Kidney glomerular epithelial cell (primary cell): ENCODE measurements around the gene UBE2Q2.
A peak's percentile ranks its signal among the peaks of the same experiment; 100 is the strongest.
"Not testable (repeated sequence)": the region's sequence is repeated elsewhere in the genome, so short reads cannot be mapped to it uniquely, and the experiment has no call there.

Experiments used
- DNase-seq: peaks from one replicate; lab custom pipeline; 2025; lab: John Stamatoyannopoulos, UW

The UBE2Q2 gene

DNA sequence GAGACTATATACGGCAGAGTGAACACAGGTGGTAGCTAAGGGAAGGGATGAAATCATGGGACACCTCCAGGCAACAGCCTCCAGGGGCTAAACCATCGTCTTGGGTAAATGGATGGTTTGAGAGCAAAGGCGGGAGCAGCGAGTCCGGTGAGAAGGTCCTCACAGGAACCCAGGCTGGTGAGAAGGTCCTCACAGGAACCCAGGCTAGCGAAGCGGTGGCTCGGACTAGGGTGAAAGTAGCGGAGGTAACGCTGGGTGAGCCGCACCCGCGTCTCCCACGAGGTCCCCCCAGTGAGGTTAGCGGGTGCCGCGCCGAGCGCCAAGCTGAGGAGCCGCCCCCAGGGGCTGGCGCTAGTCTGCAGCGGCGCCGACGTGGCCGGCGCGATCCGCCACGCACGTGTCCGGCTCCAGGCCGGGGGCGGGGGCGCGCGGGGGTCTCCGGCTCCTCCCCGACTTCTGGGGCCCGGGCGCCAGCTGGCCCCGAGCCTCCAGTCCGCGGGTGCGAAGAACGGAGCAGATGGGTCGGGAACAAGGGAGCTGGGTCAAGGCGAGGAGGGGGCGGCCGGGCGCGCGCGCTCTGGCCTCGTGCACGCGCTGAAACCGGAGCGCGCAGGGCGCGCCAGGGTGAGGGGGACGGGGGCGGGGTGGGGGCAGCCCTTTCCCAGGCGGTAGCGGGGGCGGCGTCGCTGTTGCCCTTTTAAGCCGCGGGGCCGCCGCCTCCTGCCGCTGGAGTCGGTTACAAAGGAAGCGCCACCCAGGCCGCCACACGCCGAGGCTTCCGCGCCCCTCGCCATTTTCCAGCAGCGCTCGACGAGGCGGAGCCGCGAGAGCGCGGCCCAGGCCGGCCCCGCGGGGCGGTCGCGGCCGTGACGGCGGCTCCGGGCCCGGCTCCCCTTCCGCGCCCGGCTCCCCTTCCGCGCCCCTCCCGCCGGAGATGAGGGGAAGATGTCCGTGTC lies at the start of gene UBE2Q2:
Gene UBE2Q2, plus strand, starts transcription at position 726 of the 956 bp plus-strand sequence. Its CDS starts 220 bp downstream, at position 946.
- DNase-seq = peak; percentile 34

DNA sequence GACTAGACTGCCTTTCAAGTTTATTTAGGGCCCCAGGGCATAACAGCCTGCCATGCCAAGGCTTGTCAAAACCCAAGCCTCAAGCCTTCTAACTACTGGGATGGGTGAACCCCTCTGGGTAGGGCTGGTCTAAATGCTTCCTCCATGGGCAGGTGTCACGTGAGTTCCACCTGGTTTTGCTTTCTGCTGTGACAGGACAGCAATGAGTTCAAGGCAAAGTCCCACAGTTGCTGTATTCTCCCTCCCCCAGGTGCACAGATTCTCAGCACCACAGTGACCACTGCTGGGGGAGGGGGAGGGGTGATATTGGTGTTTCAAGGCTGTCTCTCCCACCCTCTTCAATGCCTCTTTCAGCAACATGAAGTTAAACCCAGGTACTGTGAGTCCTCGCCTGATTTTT lies 46.9 kb upstream of the UBE2Q2 start:
- DNase-seq = no peak

DNA sequence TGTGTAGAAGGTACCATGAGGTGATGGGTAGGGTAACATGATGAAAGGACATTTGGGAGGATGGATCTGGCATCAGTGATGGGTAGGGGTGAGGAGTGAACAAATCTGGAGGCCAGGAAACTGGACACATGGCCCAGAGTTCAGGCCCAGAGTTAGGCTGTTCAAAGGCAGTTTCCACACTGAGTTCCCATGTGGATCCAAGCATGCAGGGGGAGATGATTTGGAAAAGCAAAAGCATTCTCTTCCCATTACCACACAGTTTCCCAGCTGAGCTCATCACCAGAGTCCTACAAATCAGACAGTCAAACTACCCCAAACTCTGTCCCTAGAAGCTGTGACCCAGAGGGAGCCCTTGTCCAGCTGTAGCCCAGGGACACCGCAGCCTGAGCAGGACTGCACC lies 46.1 kb upstream of the UBE2Q2 start:
- not testable (repeated sequence) for DNase-seq

DNA sequence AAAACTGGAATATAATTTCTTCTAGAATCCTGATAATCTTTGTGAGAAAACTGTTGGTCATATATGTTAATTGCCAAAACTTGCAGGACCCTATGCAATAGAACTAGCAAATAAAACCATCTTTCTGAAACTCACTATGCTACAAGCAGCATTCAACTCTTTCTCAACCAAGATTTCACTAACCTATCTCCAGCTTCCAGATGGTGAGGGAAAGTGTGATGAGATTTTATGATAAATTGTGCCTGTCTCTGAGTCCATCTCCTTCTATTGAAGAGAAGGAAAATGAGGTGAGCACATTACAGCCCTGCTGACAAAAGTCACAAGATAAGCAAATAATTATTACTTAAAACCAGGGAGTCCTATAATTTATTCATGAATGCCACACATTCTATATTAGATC lies 44.1 kb upstream of the UBE2Q2 start:
- DNase-seq = no peak

DNA sequence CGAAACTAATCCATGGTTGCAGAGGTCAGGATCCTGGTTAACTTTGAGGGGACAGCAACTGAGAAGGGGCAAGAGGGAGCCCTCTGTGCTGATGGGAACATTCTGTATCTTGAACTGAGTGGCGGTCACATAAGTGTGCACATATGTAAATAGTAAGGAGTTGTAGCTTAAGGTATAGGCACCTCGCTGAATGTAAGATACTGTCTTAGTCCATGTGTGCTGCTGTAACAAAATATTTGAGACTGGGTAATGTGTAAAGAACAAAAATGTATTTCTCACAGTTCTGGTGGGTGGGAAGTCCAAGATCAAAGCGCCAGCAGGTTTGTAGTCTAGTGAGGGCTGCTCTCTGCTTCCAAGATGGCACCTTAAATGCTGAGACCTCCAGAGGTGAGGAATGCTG lies 42.8 kb upstream of the UBE2Q2 start:
- not testable (repeated sequence) for DNase-seq

DNA sequence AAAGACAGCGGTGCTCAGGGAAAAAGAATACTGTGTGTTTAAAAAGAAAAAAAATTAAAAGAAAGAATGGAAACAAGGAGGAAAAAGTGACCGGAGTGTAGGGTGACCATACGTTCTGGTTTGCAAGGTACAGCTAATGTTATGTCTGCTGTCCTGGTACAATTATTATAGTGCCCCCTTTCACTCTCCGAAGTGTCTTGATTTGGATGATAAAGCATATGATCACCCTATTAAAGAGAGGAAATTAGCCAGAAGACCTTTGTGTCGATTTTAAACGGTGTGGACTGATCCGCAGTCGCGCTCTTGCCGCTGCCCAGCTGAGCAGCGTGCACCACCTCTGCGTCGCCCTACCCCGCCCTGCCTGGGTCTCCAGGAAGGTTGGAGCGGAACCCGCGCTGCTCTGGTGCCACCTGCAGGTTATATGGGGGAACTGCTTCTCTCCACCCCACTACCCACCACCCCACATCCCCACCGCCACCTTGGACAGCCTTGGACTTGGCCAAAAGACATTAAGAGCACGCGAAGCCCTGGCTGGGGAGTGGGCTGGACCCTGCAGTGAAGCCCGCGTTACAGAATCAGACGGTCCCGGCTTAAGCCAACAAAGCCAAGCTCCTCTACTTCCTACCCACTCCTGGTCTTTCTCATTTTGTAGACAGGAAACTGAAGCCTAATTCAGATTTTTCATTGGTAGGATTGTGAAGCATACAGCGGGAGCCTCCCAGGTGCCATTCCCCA lies 41.2 kb upstream of the UBE2Q2 start:
- peak; percentile 43 for DNase-seq

DNA sequence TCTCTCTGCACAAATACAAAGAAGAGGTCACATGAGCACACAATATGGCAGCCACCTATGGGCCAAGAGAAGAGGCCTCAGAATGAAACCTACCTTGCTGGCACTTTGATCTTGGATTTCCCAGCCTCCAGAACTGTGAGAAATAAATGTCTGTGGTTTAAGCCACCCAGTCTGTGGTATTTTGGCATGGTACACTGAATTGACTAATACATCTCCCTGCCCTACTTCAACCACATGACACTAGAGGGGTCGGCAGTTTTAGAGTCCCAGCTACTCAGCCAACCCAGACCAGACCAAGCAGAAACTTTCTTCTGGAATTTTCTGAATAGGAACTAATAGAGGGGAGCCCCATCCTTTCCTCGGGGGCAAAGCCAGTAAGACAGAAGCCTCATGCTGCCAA lies 35.8 kb upstream of the UBE2Q2 start:
- DNase-seq = not testable (repeated sequence)

DNA sequence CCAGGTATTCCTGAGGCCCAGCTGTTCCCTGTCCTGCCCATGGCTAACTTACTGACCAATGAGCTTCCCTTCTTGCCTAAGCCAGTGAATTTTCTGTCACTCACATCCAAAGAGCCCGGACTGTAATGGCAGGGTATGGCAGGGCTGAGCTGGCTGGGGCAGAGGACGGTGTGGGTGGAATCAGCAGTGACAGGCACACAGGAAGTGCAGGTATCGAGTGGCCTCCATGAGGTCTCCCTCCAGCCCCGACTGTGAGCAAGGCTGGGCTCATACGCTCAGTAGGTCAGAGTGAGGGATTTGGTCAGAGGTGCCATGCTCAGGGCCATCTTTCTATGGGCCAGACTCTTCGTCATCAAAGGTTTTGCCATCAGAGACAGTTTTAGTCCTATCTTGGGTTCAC lies 35.2 kb upstream of the UBE2Q2 start:
- not testable (repeated sequence) for DNase-seq

DNA sequence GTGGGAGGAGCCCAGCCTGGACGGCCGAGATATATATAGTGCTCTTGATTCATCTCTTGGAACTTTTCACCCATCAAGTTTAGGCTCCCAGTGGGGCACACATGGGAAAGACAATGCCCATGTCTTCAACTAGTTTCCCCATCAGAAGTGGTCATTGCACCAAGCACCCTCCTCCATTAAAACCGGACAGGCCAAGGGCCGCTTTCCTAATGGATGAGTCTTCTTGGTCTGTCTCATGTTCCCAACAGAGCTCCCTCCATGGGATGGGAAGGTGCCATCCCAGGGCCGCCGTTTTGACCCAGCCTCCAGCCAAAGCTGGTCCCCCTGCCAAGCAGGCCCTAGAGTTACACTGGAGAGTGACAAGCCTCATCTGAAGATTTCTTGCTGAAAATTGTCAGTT lies 34.7 kb upstream of the UBE2Q2 start:
- DNase-seq = no peak

DNA sequence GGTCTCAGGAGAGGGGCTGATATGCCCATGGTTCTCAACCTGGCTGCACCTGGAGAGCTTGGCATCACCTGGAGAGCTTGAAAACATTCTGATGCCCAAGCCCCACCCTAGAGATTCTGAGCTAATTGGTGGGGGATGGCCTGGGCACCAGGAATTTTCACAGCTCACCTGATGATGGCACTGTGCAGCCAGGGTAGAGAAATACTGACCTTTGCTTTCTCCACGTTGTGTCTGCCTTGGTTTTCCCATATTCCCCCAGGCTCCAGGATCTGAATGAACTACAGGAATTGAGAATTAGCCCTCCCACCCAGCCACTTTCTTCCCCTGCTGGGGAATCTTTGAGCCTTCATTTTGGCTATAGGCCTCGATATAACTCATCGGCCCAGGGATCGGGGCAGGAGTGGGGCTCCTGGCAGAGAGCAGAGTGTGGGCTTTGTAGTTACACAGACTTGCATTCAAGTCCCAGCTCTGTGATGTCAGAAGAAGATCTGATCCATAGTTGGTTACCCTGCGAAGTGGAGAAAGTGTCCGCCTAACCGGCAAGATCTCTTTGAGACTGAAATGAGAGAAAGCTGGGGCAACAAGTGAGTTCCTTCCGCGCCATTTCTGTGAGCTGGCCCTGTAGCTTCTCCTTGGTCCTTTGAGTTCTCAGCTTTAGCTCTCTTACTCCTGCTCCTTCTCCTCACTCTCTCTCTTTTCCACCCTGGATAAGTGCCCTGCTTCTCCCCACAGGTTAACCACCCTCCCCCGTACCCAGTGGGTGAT lies 33.1 kb upstream of the UBE2Q2 start:
- DNase-seq = no peak

DNA sequence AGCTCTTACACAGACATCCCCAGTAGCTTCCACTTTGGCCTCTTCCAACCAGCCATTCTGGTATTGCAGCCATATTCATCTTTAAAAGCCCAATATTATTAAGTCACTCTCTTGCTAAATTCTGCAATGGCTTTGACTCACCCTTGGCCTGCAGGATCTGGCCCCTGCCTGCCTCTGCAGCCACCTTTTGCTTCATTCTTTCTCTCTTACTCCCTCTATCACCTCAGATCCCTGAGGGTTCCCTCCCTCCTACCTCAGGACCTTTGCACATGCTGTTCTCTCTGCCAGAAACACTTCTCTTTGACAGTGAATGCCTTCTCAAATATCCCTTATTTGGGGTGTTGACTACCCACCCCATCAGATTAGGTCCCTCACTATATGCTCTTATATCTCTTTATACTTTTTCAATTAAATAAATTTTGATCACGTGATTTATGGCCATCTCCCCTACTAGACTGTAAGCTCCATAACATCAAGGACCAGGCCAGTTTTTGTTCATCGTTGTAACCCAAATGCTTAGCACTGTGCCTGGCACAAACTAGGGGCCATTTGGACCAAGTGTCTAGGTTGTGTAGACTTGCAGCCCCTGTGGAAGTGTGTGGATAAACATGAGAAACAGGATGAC lies 32.3 kb upstream of the UBE2Q2 start:
- DNase-seq = no peak

DNA sequence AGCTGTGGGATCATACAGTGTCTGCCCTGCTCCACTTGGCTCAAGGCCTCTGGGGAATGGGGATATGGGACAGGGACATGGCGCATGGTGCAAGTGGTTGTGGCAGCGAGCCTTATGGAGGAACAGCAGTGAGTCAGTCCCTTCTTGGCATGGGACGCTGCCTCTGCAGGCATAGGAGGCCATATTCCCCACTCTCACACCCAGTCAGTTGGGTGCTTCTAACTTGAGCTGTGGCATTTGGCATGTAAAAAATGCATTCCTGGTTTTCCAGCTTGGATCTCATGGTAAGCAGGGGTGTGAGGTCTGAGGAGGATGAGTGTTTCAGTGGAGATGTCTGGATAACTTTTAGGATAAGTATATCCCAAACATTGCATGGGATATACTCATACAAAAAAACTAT lies 31.6 kb upstream of the UBE2Q2 start:
- DNase-seq = no peak

DNA sequence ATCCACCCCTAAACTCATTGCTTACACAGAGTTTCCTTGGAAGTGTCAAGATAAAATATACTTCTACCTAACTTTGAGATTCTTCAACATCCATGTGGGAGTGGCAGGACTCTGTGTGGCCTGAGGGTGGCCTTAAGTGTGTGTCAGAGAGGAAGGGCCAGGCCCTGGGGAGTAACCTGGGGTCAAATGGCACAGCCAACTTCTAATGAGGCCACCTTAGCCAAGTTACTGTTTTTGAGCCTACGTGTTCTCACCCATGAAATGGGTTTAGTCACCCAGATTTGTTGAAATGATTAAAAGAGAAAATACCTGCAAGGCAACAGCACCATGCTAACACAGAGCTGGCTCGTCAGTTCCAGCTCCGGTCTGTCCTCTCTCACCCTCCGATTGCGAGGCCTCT lies 28.5 kb upstream of the UBE2Q2 start:
- no peak for DNase-seq

DNA sequence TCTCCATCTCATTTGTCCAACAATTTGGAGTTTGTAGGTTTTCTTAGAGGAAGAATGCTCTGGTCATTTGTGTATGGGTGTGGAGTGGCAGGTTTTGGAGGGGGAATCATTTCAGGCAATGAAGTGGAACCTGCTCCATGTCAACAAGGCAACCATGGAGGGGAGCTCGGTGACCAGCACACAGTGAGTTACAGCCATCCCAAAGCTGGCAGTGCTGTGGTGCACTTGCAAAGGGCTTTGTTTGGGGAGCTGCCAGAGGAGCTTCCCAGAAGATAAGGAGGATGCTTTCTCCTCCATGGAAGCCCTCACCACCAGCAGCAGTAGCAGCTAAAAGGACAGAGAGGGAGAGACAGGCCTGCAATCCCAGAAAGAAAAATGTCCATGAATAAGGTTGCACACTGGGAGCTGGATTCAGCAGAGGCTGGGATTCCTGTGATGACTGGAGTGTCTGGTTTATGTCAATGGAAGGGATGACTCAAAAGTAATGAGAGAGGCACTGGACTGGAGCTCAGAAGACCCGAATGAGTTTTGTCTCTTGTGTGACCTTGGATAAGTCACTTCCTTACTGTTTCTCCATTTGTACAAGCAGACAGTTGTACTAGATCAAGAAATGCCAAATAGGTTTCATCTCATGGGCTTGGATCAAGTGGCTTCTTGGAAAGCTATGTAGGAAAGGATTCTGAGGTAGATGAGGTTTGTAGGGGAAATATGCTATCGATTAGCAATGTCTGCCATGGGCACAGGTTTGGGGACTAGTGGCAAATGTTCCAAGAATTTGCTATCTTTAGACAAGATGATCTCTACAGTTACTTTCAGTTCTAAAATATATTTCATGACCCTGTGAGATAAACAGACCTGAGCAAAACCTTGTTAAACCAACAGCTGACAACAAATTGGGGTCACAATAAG lies 27.2 kb upstream of the UBE2Q2 start:
- no peak for DNase-seq

DNA sequence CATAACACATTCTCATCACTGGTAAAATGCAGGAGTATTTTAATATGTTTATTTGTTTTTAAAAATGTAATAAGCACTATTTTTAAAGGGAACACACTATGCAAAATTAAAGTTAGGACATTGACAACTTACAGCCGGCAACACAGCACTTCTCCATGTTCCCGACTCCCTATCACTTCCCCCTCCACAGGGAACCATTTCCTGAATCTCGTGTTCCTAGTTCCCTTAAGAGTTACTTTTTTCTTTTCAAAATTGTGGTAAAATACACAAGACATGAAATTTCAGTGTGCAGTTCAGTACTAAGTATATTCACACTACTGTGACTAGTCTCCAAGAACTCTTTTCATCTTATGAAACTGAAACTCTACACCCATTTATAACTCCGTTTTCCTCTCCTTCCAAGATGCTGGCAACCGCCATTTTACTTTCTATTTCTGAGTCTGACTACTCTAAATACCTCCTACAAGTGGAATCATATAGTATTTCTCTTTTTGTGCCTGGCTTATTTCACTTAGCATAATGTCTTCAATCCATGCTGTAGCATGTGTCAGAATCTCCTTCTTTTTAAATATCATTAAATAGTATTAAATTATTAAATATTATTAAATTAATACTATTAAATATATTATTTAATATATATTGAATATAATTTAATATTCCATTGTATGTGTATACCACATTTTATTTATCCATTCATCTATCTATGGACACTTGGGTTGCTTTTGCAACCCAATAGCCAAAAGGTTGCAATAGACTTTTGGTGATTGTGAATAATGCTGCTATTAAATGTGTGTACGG lies 25.9 kb upstream of the UBE2Q2 start:
- DNase-seq = no peak

DNA sequence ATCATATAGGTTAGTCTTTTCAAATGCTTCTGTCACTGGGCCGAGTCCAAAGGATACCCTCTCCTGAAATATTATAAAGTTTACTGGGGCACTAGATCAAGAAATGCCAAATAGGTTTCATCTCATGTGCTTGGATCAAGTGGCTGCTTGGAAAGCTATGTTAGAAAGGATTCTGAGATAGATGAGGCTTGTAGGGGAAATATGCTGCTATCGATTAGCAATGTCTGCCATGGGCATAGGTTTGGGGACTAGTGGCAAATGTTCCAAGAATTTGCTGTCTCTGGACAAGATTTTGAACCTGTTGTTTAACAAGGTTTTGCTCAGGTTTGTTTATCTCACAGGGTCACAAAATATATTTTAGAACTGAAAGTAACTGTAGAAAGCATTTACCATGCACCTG lies 23.0 kb upstream of the UBE2Q2 start:
- DNase-seq = no peak

DNA sequence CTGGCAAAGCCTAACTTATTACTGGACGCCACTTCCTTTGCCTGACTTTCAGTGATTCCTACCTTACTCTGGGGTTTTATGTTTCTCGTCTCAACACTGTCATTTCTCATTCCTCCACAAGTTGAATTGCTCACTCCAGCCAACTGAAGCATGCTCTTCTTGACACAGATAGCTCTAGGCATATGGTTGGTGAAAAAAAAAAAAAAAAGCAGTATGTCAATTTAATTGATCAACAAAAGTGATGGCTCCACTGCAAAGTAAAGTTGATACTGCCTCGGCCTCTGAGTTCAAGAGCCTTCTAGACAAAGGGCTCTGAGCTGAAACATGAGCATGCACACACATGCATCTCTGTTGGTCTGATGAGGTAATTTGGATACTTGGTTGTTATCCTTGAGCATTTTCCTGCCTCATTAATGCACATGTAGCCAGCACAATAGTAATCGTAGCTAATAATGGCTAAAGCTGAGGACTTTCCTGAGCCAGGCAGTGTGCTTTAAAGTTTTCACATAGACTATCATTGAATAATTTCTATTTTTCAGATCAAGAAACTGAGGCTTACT lies 21.4 kb upstream of the UBE2Q2 start:
- DNase-seq = no peak

DNA sequence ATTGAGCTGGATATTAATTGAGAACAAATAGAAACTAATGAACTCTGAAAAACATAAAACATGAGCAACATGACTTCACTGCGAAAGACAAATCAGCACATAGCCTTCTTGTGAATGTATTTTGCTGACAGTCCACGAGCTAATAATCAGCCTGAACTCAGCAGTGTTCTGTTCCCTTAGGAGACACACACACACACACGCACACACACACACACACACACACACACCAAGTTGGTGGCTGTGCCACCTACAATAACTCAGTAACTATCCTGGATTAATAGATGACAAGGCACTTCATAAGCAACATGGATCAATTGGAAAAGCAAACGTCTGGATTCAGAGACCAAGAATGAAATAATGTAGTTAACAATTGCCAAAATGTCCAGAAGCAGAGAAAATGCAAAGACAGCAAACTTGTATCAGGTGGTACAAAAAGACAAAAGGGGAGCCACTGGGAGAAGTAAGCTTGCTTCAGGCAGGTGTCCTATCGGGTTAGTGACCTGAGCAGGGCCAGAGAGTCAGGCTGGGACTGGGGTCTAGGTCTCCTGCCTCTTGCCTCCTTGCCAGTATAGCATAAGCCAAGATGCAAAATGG lies 20.5 kb upstream of the UBE2Q2 start:
- DNase-seq = no peak
